HG03520 (cell line): ENCODE measurements around the gene GPSM1.

Source experiments
- ATAC-seq: cut with Tn5 transposase; IDR thresholded peaks from one replicate; pipeline ENCODE4 v1.9.1; 2021; ENCODE audit warnings: mild to moderate bottlenecking, moderate library complexity; ENCODE audit not compliant: unreplicated experiment

Gene GPSM1

DNA sequence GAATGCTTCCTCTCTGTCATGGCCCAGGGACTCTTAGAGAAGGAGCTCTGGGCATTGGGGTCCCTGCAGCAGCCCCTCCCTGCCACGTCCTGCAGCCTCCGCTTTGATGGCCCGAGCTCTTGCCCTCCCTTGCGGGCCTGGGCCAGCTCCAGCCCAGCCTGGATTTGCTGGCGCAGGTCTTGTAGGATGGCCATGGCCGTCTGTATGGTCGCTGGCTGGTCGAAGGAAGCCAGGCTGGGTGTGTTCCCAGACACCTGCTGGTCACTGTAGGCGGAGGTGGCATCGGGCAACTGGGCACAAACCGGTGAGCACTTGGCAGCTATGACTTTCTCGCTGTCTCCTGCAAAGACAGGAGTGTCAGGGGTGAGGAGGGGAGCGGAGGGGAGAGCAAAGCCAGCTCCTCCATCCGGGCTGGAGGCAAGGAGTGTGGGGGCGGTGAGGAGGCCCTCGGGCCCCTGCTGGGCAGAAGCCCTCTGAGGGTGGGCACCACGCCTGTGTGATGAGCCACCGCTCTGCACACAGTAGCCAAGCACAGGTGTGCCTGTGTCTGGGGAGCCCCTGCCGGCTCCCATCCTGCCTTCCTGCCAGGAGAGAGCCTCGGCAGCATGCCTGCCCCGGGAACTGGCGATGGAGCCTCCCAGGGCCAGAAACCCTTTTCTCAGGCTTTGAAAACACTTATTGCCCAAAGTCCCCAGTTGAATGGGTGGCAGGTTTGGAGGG lies 35.9 kb upstream of the GPSM1 start:
- no peak for ATAC-seq

DNA sequence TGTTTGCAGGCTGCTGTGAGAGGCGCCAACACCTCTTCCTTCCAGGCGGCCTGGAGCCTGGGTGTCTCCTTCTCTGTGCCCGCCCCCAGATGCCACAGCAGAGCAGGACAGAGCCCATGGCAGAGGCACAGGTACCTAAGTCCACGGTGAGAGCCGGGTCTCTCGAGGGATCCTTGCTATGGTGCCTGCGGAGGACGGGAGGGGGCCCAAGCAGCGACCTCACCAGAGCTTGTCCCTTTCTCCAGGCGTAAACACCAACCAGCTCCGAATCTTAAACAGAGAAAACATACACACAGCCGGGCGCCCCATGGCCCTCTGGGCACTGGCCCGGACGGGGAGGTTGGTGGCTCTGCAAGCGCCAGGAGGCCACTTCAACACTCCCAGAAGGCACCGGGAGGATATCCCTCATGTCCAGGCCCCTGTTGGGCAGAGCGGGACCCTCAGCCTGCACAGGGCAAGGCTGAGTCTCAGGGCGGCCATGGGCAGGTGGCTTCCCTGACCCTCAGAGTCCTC lies 35.3 kb upstream of the GPSM1 start:
- ATAC-seq: no peak

DNA sequence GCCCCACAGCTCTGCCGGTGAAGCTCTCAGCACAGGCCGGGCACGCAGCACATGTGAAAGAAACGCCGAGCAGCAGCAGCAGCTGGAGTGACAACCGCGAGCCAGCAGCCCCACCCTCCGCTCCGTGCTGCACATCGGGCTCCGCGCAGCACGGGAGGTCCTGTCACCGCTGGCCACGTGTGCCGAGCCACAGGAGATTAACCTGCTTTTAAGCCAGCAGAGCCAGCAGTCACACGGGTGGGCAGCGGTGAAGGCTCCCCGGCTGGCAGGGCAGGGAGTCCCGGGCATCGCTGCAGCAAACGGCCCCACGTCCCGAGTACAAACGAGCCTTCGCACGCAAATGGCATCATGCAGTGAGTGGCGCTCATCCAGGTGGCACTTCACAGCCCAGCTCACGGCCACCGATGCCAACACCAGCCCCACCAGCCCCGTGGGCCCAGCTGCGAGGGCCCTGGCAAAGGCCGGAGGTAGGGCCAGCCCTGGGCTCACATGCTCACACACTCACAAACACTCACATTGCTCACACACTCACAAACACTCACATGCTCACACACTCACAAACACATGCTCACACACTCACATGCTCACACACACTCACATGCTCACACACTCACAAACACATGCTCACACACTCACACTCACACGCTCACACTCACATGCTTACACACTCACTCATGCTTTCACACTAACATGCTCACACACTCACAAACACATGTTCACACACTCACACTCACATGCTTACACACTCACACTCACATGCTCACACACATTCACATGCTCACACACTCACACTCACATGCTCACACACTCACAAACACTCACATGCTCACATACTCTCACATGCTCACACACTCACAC lies 34.5 kb upstream of the GPSM1 start:
- no peak for ATAC-seq

DNA sequence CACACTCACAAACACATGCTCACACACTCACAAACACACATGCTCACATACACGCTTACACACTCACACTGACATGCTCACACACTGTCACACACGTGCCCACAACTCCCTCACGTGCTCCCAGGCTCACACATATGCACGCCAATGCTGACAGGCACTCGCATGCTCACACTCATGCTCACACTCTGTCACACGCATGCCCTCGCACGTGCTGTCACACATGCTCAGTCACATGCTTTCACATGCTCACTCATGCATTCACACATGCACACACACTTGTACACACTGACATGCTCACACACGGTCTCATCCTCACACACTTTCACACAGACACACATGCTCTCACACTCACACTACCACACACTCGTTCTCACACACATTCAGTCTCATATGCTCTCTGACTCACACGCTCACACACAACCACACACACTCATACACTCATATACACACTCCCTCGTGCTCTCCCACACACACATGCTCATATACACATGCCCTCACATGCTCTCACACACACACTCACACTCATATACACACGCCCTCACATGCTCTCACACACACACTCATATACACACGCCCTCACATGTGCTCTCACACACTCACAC lies 33.8 kb upstream of the GPSM1 start:
- no peak for ATAC-seq

DNA sequence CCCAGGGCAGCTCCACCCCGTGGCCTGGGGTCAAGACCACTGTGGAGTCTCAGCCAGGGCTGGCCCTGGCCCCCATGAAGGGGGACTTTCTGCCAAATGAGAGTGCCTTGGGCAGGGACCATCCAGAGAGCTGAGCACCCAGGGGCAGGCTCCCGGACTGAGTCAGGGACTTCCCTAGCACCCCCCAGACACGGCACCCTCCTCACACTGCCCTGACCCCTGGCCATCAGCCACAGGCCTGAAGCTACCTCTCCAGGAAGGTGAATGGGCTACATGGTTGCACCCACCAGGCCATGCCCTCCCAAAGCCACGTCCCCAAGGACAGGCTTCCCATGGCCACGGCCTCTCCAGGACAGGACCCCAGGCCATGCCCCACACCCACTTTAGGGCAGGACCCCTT lies 32.9 kb upstream of the GPSM1 start:
- ATAC-seq: no peak

DNA sequence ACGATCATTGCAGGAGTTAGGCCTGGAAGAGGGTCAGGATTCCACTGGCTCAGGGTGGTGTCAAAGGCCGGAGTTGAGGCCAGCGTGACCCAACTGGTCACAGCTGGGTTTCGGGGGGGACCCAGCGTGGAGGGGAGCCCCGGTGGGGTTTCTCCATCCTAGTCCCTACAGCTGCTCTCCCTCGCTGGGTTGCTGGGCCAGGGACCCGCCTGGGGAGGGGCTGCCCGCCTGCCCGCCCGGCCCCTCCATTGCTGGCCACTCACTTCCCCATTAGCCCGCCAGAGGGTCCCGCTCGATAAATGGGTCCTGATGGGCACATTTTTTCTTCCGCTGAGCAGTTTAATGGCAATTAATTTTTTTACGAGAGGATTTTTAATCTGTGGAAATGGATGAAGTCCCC lies 32.3 kb upstream of the GPSM1 start:
- ATAC-seq: no peak

DNA sequence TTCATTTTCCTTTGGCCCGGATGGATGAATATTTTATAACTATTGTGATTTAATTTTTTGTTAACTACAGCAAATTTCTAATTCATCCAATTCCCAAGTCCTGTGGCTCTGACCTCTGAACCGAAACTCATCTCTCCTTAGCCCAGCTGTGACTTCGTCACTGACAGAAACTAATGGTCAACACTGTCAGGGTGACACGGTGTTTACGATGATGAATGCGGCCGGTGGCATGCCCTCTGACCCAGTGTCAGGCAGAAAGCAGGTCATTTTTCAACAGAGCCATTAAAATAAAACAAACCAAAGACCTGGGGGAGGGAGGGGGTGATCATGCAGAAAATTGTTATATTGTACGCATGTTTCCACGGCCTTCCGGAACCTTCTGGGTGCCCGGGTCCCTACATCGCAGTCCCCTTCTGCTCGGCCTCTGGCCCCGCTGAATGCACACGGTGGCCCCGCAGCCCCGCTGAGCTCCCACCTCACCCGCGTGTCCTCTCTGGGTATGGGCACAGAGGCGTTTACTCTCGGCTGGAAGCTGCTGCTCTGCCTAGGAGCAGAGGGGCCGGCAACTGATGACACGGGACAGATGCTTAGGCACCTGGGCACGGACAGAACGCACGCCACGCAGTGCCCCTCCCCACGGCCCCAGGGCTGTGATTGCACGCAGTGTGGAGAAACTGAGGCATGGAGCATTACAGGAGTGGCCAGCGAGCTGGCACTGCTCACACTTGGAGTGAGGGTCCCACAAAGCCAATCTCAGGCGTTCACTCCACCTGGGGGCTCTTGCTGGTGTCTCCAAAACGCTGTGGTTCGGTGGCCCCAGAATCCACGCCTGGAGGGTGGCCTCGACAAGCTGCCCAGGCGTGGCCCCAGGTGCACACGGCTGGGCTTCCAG lies 31.6 kb upstream of the GPSM1 start:
- ATAC-seq: no peak

DNA sequence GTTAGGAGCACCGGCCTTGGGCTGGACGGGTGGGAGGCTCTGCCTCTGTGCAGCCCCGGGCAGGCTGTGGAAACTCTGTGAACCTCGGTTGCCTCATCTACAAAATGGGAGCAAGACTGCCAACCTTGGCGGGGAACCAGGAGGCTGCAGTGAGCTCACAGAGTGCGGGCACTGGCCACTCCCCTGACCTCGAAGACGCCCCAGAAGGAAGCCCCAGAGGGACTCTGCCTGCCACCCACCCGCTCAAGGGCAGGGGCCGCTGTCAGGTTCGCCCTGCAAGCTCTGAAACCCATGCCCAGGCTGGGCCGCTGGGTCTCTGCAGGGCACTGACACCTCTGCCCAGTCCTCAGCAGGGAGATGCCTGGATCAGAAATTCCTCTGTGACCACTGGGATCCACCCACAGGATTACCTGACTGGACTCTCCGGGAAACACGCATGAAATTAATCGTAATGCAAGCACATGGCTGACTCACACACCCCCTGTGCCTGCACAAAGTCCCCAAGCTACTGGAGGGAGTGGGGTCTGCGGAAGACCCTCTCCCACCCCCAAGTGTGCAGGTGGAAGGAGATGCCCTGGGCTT lies 30.8 kb upstream of the GPSM1 start:
- ATAC-seq: no peak

DNA sequence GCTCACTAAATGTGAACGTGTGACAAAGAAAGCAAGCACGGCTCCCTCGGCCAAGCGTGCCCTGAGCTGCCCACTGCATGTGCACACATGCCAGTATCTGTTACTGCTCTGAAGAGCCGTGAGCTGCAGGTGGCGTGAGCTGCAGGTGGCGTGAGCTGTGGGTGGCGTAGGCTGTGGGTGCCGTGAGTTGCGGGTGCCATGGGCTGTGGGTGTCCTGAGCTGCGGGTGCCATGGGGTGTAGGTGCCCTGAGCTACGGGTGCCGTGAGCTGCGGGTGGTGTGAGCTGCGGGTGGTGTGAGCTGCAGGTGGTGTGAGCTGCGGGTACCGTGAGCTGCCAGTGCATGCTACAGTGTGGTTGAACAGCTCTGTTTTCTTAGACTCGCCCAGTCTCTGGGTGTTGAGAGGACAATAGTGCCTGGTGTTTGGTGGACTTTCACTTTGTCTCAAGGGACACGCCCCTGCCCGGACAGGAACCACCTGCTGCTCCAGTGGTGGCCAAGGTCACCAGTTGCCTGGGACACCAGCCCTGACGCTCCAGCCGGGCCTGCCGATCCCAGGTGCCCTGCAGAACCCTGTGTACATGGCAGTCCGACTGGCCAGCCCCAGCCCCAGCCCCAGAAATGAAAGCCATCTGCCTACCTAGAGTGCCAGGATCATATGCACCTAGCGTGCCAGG lies 30.2 kb upstream of the GPSM1 start:
- no peak for ATAC-seq

DNA sequence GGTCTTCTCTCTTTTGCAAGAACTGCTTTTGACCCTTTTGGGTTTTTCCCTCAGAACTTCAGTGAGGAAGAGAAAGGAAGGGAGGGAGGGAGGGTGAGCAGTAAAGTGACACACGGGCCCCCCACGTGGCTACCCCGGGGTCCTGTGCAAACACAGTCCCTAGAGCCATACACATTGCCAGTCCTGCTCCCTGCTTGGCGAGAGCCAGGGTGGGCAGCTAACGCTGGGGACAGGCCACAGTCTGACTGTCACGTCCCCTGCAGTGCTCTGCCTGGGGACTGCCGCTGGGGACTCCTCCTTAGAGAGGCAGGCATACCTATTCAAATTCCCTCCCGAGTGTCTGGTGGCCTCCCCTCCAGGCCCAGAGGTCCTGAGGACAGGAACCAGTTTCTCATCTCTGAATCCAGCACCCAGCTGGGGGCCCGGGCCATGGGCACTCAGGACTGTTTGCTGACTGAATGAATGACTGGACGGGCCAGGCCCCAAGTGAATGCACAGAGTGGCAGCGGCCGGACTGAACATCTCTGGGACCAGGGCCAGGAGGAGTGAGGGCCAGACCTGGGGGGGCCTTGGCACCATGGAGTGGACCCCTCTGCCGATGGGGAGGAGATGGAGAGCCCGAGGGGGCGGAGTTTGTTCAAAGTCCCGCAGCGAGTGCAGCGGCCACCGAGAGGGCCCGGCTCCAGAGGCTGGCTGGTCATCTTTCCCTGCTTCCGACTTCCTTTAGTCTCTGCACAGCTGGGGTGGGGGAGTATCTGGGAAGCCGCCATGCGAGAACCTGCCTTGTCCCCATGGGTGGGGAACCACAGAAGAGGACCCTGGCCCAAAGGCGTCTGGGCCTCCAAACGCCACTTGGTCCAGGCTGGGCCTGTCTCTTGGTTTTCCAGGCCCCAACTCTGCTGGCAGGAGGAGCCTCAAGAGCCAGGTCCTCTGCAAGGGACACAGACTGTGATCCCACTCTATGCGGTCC lies 29.3 kb upstream of the GPSM1 start:
- no peak for ATAC-seq

DNA sequence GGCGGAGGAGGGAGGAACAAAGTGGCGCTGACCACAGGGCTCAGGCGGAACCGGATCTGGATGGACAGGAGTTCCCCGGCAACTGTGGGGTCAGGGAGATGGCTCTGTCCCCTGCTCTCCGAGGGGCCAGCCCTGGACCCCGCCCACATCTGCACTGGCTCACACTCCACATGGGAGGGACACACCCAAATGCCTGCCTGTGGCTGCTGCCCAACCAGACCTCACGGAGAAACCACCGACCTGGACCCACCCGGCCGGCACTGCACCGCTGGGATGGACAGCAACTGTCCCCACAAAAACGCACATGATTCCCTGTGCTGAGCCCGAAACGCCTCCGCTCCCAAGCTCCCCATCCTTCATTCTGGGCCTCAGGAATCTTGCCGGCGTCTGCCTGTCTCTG lies 28.2 kb upstream of the GPSM1 start:
- no peak for ATAC-seq

DNA sequence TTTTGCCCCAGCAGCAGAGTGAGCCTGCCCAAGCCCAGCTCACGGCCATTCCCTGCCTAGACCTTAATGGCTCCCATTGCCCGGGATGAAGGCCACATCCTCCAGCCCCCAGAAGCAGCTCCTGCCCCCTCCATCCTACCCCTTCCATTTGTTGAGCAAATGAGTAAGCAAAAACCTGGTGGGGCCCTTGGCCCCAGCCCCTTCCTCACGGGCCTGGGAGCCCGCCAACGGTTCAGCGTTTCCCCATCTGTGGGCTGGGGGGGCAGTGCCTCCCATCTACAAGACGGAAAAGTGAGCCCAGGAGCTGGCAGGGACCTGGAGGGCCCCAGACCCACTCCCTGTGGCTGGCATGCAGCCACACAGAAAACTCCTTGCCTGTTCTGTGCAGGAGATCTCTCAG lies 27.8 kb upstream of the GPSM1 start:
- ATAC-seq: no peak

DNA sequence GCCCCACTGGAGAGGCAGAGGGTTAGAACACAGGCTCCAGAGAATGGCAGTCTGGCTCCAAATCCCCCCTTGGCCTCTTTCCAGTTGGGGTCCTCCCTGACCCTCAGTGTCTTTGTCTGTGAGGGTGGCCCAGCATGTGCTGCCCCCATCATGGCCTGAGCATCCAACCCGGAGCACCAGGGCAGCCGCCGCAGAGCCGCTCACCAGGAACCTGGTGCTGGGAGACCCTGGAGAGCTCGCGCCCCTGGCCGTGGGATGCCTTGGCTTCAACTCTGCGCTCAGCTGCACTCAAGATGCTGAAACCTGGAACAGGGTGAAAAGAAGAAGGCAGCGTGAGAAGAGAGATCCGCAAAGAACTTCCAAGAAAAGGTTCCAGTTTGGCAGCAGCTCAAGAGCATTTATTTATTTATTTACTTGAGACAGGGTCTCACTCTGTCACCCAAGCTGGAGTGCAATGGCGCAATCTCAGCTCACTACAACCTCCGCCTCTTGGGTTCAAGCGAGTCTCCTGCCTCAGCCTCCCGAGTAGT lies 27.3 kb upstream of the GPSM1 start:
- ATAC-seq: no peak

DNA sequence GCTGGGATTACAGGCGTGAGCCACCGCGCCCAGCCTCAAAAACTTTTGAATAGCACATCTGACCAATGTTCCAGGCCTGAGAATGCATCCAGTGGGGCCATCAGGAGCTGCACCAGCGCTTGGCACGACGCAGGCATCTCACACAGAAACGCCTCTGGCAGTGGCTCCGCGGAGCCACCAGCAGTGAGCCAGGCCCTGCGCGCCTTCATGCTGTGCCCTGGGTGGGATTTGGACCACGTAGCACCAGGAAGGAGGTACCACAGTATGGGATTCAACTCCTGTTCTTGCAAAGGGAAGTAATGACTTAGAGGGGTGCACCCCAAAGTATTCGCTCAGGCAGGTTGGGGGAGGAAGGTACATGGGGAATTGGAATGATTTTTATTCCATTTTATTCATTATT lies 26.5 kb upstream of the GPSM1 start:
- no peak for ATAC-seq

DNA sequence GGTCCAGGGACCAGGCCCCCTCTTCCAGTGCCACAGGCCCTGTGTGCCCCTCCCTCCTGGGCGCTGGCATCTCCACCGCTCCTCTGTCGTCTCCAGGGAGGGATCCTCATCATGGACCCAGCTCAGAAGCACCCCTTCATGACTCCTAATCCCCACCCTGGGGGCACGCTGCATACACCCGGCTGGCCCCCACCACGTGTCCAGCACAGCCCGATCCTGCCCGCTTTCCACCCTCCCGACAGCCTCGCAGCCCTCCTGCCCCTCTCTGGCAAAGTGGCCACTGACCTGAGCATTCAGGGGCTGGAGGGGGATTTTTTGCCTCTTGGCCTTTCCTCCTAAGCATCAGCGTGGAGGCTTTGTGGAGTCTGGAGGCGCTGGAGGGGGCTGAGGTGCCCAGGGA lies 24.8 kb upstream of the GPSM1 start:
- ATAC-seq: no peak

DNA sequence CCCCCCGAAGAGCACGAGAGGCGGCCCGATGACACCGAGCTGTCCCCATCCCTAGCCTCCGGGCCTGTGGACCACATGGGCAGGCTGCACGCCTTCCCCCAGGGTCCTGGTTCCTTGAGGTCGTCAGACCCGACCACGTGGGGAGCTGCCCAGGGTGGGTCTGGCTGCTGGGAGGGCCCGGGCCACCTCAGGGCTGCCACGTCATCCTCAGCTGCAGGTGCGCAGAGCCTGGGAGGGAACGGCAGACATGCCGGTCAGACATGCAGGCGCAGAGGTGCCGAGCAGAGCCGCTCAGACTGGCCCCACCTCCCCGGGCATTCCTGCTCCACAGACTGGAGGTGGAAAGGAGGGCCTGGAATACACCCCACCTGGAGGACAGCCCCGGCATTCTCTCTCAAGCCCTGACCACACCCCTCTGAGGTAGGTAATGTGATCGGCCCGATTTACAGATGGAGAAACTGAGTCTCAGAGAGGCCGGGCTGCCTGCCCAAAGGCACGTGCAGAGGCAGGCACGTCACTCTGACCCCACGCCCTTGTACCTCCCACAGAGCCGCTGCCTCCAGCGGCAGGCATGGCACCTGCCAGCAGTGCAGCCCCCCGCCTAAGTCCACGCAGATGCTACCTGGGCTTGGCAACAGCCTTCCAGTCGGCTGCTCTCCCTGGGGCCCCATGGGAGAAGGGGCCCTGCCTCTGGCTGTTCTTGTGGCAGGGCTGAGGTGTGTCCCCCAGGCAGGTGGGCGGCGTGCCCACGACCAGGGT lies 24.1 kb upstream of the GPSM1 start:
- no peak for ATAC-seq

DNA sequence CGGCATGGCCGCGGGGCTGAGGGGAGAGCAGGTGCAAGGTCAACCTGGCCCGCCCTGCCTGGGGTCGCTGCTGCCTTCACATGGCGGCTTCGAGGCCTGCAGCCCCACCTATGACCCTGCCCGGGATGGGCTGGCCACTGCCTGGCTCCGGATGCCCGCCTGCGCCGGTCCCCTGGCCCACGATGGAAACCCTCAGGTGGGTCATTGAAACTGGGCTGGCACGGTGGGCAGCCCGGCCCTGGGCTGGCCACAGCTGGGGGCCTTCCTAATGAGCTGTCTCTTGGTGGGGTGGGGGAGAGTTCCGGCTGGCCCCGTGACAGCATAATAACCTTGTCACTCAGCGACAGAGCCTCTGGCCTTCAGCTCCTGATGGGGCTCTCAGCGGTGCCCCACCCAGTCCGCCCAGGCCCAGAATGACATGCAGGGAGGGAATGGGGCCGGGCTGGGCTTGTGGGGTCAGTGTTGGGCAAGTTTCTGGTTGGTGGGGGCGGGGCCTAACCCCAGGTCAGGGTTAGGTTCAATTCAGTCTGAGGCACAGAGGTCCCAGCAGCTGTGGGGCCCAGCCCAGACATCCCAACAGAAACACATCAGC lies 23.4 kb upstream of the GPSM1 start, which contains the start of gene CCDC187:
CCDC187 (minus strand) TSS at position 270 of the 592 bp plus-strand sequence; CDS start at position 6, 264 bp downstream.
- ATAC-seq: no peak
